Measurements from ENCODE around the gene KHDC4. TPM values are rescaled to one million over a fixed set of nuclear protein-coding genes. Genes with fewer than 3 reads are reported as not detected.
A peak's percentile ranks its signal among the peaks of the same experiment; 100 is the strongest.

KHDC4 gene
- total and polyA plus RNA-seq, 2 of the 4 experiments (the other 2 are of a cell fraction) = 28.0 to 29.9 TPM

GRCh38 chr1:155944444-155944799 is 10.2 kb upstream of the KHDC4 start:
- ChIA-PET CTCF (no interaction called here), POLR2A (ENCODE audit: unreplicated experiment) (no interaction called here)
- Histone ChIP-seq H3K9ac (ENCODE audit: low read depth, low read length) (no peak overlapping the region), H2BK20ac (ENCODE audit: low read depth, low read length) (no peak overlapping the region), H4K20me1 (ENCODE audit: insufficient read depth, low read length) (peaks cover 28% of the 10 kb centered on the region; the same call in 1 of the 2 replicates), H3K27me3 (ENCODE audit: control insufficient read depth, insufficient read depth, low read length) (no peaks in the 10 kb centered on the region), H3K56ac (ENCODE audit: extremely low read depth, insufficient read depth, low read length) (no peak overlapping the region), H2BK15ac (ENCODE audit: low read depth, low read length) (no peak overlapping the region), H2AFZ (replicated peaks; ENCODE audit: low read length, poor library complexity) (no peak overlapping the region), H3K18ac (ENCODE audit: low read depth, low read length) (no peak overlapping the region), H3K23ac (ENCODE audit: low read depth, low read length) (no peak overlapping the region), H4K91ac (ENCODE audit: insufficient read depth, low read depth, low read length) (no peak overlapping the region), H2BK5ac (ENCODE audit: low read depth, low read length, poor library complexity, severe bottlenecking) (no peak overlapping the region), H2AK5ac (ENCODE audit: low read depth, low read length) (no peak overlapping the region), H2BK120ac (ENCODE audit: low read depth, low read length) (no peak overlapping the region), H3K14ac (replicated peaks; ENCODE audit: low read depth, low read length) (no peak overlapping the region), H3K9me1 (ENCODE audit: insufficient read depth, low read length) (peaks cover 10% of the 10 kb centered on the region; the same call in 1 of the 2 replicates), H3K4me2 (ENCODE audit: low read depth, low read length) (no peak overlapping the region), H3K9me3 (ENCODE audit: control insufficient read depth, insufficient read depth, low read length) (no peaks in the 10 kb centered on the region), H3K4ac (ENCODE audit: low read depth, low read length) (no peak overlapping the region), H3K27ac (ENCODE audit: insufficient read depth, low read length) (no peak overlapping the region), H3K4me3 (ENCODE audit: insufficient read depth, low read depth, low read length) (no peak overlapping the region), H3K79me1 (ENCODE audit: low read depth in 1 of 2, low read length in 2 of 2) (peaks cover 0 to 23% of the 10 kb centered on the region in 2 experiments; a peak in 3 of 4 replicates), H2AK9ac (replicated peaks; ENCODE audit: low read depth, low read length, poor library complexity) (no peak overlapping the region), H4K5ac (ENCODE audit: low read depth, low read length) (no peak overlapping the region), H4K8ac (ENCODE audit: low read depth in 2 of 2, low read length in 2 of 2) (peak overlapping the region in 1 of 2 experiments; percentile 66; a peak in 1 of 4 replicates), H3K36me3 (ENCODE audit: control insufficient read depth, insufficient read depth, low read length) (peaks cover 35% of the 10 kb centered on the region), H3K4me1 (ENCODE audit: control insufficient read depth, insufficient read depth, low read length) (peaks cover 11% of the 10 kb centered on the region; the same call in 1 of the 2 replicates)
- dilution Hi-C loops (cut with HindIII; ENCODE audit: low sequenced_read_pairs, unreplicated experiment) (no loop called here), intact Hi-C loops (cut with micrococcal nuclease) (loop anchor here (5.0 kb wide), 1 partner anchor 33 kb away; the partner anchor contains the start of gene ARHGEF2), in situ Hi-C loops (cut with MboI; ENCODE audit: low sequenced_read_pairs) (no loop called here)
- no TSS peak for BruUV-seq (replicated peaks)
- WGBS, 2 experiments (ENCODE audit: extremely low coverage in 2 of 2, insufficient read length in 1 of 2) = 100% methylated on average over 1 of the region's 6 CpGs; no CpG with 5 or more reads in 1 of the 2 experiments
- no peak for TF ChIP-seq RAD21 (IDR thresholded peaks at IDR 0.05; ENCODE audit: low read length)
- no peak for TF ChIP-seq NFE2L2 (IDR thresholded peaks at IDR 0.05; ENCODE audit: low read depth, low read length)
- TF ChIP-seq FOS (IDR thresholded peaks at IDR 0.05; ENCODE audit: low read depth, low read length) = no peak
- no peak for TF ChIP-seq MAFK (IDR thresholded peaks at IDR 0.05; ENCODE audit: low read depth, low read length)
- no peak for TF ChIP-seq CTCF (conservative IDR thresholded peaks at IDR 0.05; ENCODE audit: low read depth, low read length)
- TF ChIP-seq USF2 (IDR thresholded peaks at IDR 0.05; ENCODE audit: low read depth, low read length) = no peak
- no peak for TF ChIP-seq ELK1 (IDR thresholded peaks at IDR 0.05; ENCODE audit: borderline replicate concordance, low read depth, low read length)
- no peak for TF ChIP-seq CHD1 (IDR thresholded peaks at IDR 0.05; ENCODE audit: low read depth, low read length)
- TF ChIP-seq MXI1 (IDR thresholded peaks at IDR 0.05; ENCODE audit: borderline replicate concordance, low read depth, low read length) = no peak
- TF ChIP-seq RCOR1 (IDR thresholded peaks at IDR 0.05; ENCODE audit: insufficient replicate concordance, low read length) = no peak
- no peak for TF ChIP-seq BHLHE40 (IDR thresholded peaks at IDR 0.05; ENCODE audit: low read depth, low read length)
- no peak for TF ChIP-seq RFX5 (IDR thresholded peaks at IDR 0.05; ENCODE audit: low read depth, low read length)
- no peak for TF ChIP-seq POLR2A (IDR thresholded peaks at IDR 0.05; ENCODE audit: low read depth, low read length)
- TF ChIP-seq MAZ (IDR thresholded peaks at IDR 0.05; ENCODE audit: borderline replicate concordance, low read depth, low read length) = no peak
- no peak for TF ChIP-seq CEBPB (IDR thresholded peaks at IDR 0.05; ENCODE audit: low read depth, low read length)
- no peak for ATAC-seq (ENCODE audit: low read depth)
- DNase-seq = no peak

All from IMR-90 (cell line).